H1 (cell line): ENCODE measurements around the gene MARS2. TPM values are rescaled to one million over a fixed set of nuclear protein-coding genes. Genes with fewer than 3 reads are reported as not detected.

Experiments used
- ATF2 ChIP-seq: IDR thresholded peaks from 2 replicates; pipeline ENCODE4 v1.6.1; 2012; ENCODE audit warnings: low read length, inconsistent platforms
- EP300 ChIP-seq, 2 experiments: IDR thresholded peaks; 1 replicate in 1 of 2; 2 replicates in 1 of 2; pipeline ENCODE4 v1.6.1; 2011 to 2012; ENCODE audit warnings: low read depth in 2 of 2, low read length in 2 of 2, mild to moderate bottlenecking in 2 of 2, borderline replicate concordance in 1 of 2, inconsistent platforms in 1 of 2, moderate library complexity in 1 of 2
- KDM1A ChIP-seq: fragments of 200-600, 300-600 bp; sonication (generic); IDR thresholded peaks from 2 replicates; pipeline ENCODE4 v1.7.1; 2016; ENCODE audit warnings: mild to moderate bottlenecking, low read length, borderline replicate concordance
- polyA plus RNA-seq, 7 experiments: library from polyadenylated mRNA; depleted of rRNA in 3 of 7; stranded (reverse) in 5 of 7; unstranded in 2 of 7; fragments of >200 nt in 5 of 7; fragments of 200-250 nt in 2 of 7; gene quantifications; 1 replicate in 5 of 7; 2 replicates in 1 of 7; 4 replicates in 1 of 7; pipeline versions ENCODE4 v1.2.1 to v1.2.3, GENCODE V29; 2011 to 2013; ENCODE audit warnings: missing spikeins in 2 of 7, mixed read lengths in 2 of 7
- total RNA-seq: library from RNA; stranded (reverse); fragmentation: NEBNext Ultra II Directional; extraction: Animal tissue kit (Norgen Biotek cat#: 25700); gene quantifications from 2 replicates; pipeline ENCODE4 v1.2.1, GENCODE V29; 2021

The MARS2 gene
- total and polyA plus RNA-seq, 2 of the 8 experiments (the other 6 are each of a cell fraction or from before 2014, with no cell fraction given), result 15.7 to 27.2 TPM

- TF ChIP-seq EP300 (IDR thresholded peaks at IDR 0.05; ENCODE audit: borderline replicate concordance in 1 of 2, low read depth in 2 of 2, low read length in 2 of 2) (no peak), ATF2 (no peak), KDM1A (no peak)
- TF ChIP-seq, all 59 proteins: peak for 23
Observed at GRCh38 chr2:197705121-197705911, at the start of gene MARS2 (continued).
